ENCODE measurements around the gene CLEC9A.
"Not testable (repeated sequence)": the region's sequence is repeated elsewhere in the genome, so short reads cannot be mapped to it uniquely, and the experiment has no call there.

CLEC9A gene
- total RNA-seq, result 0 reads per million in 2 experiments

- DNase-seq (ENCODE audit: low read depth), result no peak
Observed at GRCh38 chr12:10030446-10030845, at the start of gene CLEC9A. CLEC9A (plus strand) TSS chr12:10030682; CDS start chr12:10052688, 22,006 bp downstream.

GRCh38 chr12:9991876-9992275, 38.6 kb upstream of the CLEC9A start:
- no peak for DNase-seq (ENCODE audit: low read depth)

- no peak for DNase-seq (ENCODE audit: low read depth)
Observed at GRCh38 chr12:9992296-9992695, 38.2 kb upstream of the CLEC9A start.

- DNase-seq (ENCODE audit: low read depth), result no peak
Observed at GRCh38 chr12:9999016-9999415, 31.5 kb upstream of the CLEC9A start, which contains the start of gene CLEC1B. CLEC1B (minus strand) TSS chr12:9999121; CDS start chr12:9999100, 21 bp downstream.

- DNase-seq (ENCODE audit: low read depth), result no peak
Observed at GRCh38 chr12:10001171-10001776, 29.2 kb upstream of the CLEC9A start.

GRCh38 chr12:10012630-10013330, 17.7 kb upstream of the CLEC9A start:
- DNase-seq (ENCODE audit: low read depth), result no peak

GRCh38 chr12:10015450-10015849, 15.0 kb upstream of the CLEC9A start:
- no peak for DNase-seq (ENCODE audit: low read depth)

GRCh38 chr12:10016881-10017280, 13.6 kb upstream of the CLEC9A start:
- DNase-seq (ENCODE audit: low read depth), result no peak

- no peak for DNase-seq (ENCODE audit: low read depth)
Observed at GRCh38 chr12:10018386-10018785, 12.1 kb upstream of the CLEC9A start.

- no peak for DNase-seq (ENCODE audit: low read depth)
Observed at GRCh38 chr12:10021342-10021741, 9.1 kb upstream of the CLEC9A start.

- no peak for DNase-seq (ENCODE audit: low read depth)
Observed at GRCh38 chr12:10025236-10025635, 5.2 kb upstream of the CLEC9A start.

- not testable (repeated sequence) for DNase-seq (ENCODE audit: low read depth)
Observed at GRCh38 chr12:10026666-10027065, 3.8 kb upstream of the CLEC9A start.

GRCh38 chr12:10027311-10027710, 3.2 kb upstream of the CLEC9A start:
- DNase-seq (ENCODE audit: low read depth), result no peak

- DNase-seq (ENCODE audit: low read depth), result no peak
Observed at GRCh38 chr12:10027721-10028120, 2.8 kb upstream of the CLEC9A start.

- DNase-seq (ENCODE audit: low read depth), result no peak
Observed at GRCh38 chr12:10031321-10031720, 839 bp downstream of the CLEC9A start.

- DNase-seq (ENCODE audit: low read depth), result no peak
Observed at GRCh38 chr12:10031771-10032175, 1.3 kb downstream of the CLEC9A start.

- DNase-seq (ENCODE audit: low read depth), result no peak
Observed at GRCh38 chr12:10033783-10034545, 3.5 kb downstream of the CLEC9A start.

GRCh38 chr12:10042167-10042566, 11.7 kb downstream of the CLEC9A start:
- DNase-seq (ENCODE audit: low read depth), result no peak

- no peak for DNase-seq (ENCODE audit: low read depth)
Observed at GRCh38 chr12:10048526-10048925, 18.0 kb downstream of the CLEC9A start.

- no peak for DNase-seq (ENCODE audit: low read depth)
Observed at GRCh38 chr12:10052193-10052913, 21.9 kb downstream of the CLEC9A start.

GRCh38 chr12:10058387-10058786, 27.9 kb downstream of the CLEC9A start:
- no peak for DNase-seq (ENCODE audit: low read depth)

- no peak for DNase-seq (ENCODE audit: low read depth)
Observed at GRCh38 chr12:10065241-10065640, 34.8 kb downstream of the CLEC9A start.

Data from T follicular helper cell (primary cell).